Dermis microvascular lymphatic vessel endothelial cell (primary cell): ENCODE results near the gene NAIF1. TPM values are rescaled to one million over a fixed set of nuclear protein-coding genes. Genes with fewer than 3 reads are reported as not detected.
"Not testable (repeated sequence)": the region's sequence is repeated elsewhere in the genome, so short reads cannot be mapped to it uniquely, and the experiment has no call there.

Experiments
- DNase-seq, 2 donors: peaks; one replicate each; pipeline versions ENCODE4 v3.0.0 to v3.0.0-alpha.2; 2010; ENCODE audit warnings: low read depth in 2 of 2
- total RNA-seq: library from RNA; depleted of rRNA; stranded (reverse); fragments of >200 nt; gene quantifications from 2 replicates; pipeline ENCODE4 v1.2.1, GENCODE V29; 2014

The NAIF1 gene
- total RNA-seq, 1 donor from 2014 or later: 9.1 TPM

DNA sequence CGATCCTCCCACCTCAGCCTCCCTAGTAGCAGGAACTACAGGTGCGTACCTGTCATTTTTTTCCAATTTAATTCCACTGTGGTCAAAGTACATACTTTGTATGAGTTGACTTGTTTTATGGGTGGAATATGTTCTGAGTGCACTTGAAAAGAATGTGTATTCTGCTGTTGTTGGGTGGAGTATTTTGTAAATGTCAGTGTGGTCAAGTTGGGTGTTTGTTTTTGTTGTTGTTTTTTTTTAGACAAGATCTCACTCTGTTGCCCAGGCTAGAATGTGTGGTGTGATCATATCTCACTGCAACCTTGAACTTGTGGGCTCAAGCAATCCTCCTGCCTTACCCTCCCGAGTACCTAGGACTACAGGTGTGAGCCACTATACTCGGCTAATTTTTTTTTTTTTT lies 18.8 kb upstream of the NAIF1 start:
- DNase-seq: no peak

DNA sequence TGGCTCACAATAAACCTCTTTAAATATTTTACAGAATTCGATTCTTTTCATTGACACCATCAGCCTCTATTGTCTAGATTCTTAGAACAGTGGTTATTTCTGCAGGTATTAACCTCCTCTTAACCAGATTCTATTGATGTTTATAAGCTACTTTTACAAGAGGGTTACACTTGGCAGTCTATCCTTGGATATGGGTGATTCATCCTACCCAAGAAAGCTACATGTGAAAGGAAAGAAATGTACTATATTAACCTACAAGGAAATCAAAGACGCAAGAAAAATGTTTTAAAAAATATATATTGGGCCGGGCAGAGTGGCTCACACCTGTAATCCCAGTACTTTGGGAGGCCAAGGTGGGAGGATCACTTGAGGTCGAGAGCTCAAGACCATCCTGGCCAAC lies 17.6 kb upstream of the NAIF1 start:
- no peak for DNase-seq

DNA sequence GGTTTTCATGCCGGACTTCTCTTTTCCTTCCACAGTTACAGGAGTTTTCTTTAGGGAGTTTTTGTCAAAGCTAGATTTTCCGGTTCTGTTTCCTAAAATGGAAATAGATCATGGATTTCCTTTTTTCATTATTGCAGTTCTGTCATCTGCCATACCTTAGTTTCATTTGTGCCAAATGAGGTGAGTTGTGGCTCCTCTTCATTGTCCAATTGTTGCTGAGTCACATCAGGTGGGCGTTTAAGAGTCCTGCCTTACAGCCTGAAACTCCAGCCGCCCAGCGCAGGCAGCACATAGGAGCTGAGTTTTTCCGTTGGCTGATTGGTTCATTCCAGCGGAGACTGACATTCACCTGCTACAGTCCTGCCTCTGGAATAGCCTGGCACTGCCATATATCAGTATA lies 15.0 kb upstream of the NAIF1 start:
- peak in 1 of 2 donors; percentile 24 for DNase-seq

DNA sequence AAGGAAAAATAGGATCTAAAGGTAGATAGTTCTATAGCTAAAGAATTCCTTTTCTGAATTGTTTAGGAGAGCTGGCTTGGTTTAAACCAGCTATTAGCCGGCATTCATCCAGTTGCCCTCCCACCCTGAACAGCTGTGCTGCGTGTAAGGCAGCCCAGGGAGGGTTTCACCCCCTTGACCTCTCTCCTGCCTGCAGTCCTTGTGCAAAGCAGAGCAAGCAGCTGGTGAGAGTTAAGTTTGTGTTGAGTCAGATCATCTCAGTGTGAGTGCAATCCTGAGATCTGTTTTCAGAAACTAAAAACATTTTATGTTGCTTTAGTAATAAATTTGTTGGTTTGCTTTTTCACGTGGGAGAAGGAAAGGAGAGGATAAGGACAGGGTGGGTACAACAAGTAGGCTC lies 13.9 kb upstream of the NAIF1 start:
- no peak for DNase-seq

DNA sequence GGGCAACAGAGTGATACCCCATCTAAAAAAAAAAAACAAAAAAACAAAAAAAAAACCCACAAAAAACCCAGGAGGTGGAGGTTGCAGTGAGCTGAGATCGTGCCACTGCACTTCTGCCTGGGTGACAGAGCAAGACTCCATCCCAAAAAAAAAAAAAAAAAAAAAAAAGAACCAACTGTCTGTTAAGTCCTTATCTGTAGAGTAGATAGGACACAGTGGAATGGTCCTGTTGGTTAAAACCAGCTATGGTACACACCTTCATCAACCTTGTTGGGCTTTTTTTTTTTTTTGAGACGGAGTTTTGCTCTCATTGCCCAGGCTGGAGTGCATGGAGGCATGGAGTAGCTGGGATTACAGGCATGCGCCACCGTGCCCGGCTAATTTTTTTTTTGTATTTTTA lies 13.1 kb upstream of the NAIF1 start:
- DNase-seq: no peak

DNA sequence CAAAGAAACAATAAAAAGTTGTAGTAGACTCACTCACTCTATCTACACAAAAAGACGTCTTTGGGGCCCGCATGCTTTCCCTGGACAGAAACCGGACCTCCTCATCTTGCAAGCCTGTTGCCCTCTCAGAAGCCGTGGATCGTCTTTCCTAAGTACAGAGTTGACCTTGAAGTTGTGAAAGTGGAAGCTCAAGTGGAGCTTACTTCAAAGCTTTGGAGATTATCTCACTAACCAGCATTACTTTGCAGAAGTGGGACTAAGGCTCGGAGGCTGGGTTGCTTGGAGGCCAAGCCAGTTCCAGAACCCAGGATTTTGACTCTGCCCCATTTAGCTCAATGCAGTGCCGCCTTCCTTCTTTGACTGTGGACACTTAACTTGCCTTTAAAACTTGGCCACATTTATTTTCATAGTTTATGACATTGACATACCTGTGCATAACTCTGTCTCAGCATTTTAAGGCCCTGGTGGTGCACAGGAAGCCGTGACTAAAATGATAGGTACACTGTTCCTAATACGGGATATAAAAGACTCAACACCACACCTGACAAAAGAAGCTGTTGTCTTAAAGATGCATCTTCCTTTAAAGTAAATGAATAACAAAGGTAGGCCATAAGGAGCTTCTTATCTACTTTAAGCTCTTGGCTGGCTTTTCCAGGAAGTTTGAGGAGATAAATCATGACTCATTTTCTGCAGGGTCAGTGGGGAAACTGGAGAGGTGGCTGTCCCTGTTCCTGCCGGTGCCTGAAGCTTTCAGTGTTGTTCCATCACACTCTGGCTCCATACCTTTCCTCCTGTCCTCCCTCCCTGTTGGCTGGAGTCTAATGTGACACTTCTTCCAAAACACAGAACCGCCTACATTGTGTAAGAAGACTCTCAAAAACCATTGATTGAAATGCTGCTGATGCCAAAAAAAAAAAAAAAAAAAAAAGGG lies 11.6 kb upstream of the NAIF1 start:
- DNase-seq: peak in 1 of 2 donors; percentile 40

DNA sequence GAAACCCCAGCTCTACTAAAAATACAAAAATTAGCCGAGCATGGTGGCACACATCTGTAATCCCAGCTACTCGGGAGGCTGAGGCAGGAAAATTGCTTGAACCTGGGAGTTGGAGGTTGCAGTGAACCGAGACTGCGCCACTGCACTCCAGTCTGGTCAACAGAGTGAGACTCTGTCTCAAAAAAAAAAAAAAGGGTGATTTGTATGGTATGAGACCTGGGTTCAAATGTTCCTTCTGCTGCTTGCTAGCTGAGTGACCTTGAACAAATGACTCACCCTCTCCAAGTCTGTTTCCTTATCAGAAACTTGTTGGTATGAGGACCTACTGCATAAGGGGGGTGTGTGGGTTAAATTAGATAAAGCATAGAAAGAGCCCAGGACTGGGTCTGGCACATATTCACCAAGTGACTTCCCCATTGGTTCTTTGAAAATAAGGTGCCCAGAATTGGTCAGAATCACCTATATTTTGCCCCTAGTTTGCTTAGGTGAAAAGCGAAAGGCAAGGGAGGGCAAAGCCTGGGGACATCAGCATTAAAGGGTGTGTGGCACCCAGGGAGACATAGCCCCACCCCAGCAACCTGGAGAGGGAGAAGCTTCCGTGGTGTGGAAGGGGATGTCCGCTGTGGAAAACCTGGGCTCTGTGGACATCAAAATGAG lies 10.9 kb upstream of the NAIF1 start:
- DNase-seq: peak in 1 of 2 donors; percentile 43

DNA sequence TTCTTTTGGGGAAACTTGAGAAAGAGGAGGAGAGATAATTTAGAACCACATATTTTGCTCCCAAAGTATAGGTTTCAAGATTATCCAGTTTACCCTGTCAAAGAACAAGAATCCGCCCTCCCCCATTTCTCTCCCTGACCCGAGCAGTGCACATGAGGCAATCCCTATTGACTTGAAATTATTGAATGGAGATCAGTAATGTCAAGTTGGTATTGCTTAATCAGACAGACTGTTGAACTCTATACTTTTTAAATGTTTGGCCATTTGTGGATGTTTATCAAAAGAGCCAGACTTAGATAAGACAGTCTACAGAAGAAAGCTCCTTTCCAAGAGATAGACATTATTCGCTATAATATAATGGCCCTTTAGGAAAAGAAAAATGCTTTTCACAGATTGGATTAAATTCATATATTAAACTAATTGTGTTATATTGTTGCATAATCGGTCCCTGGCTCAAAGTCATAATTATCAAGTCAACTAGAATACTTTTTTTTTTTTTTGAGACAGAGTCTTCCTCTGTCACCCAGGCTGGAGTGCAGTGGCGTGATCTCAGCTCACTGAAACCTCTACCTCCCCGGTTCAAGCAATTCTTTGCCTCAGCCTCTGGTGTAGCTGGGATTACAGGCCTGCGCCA lies 6.2 kb upstream of the NAIF1 start:
- no peak for DNase-seq

DNA sequence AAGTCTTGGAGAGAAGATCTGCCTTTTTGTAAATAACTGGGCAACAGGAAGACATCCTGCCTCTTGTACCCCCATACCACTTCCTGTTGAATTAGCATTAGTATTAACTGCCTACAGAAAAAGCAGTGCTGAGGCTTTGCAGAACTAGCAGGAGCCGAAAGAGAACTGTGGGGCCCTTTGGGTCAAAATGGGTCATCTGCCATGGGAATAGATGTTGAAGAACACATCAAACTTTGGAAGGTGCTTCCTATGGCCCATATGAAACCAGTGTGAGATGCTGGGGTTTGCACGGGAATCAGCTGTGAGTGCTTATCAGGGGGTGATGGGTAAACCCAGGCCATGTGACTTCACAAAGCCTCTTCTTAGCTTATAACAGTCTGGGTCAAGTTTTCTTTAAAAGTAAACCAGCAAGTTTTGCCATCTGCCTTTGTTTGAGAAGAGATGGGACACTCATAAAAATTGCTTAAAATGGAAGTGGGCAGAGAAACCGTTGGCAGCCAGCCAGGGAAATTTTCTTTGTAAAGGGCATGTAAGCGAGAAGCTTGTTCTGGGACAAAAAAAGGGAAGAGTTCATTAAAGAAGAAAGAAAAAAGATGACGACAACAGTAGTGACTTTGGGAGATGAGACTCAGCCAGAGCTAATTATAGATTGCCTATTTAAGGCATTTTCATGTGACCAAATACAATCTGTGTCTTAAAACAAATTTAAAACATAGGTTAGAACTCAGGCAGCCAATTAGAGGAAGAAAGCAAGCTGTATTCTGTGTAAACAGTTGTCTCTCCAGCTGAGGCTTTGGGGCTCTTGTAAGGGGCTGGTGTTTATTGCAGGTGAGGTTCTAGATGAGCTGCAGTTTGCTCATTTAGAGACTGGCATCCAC lies 5.3 kb upstream of the NAIF1 start:
- peak; percentile 30 to 76 for DNase-seq

DNA sequence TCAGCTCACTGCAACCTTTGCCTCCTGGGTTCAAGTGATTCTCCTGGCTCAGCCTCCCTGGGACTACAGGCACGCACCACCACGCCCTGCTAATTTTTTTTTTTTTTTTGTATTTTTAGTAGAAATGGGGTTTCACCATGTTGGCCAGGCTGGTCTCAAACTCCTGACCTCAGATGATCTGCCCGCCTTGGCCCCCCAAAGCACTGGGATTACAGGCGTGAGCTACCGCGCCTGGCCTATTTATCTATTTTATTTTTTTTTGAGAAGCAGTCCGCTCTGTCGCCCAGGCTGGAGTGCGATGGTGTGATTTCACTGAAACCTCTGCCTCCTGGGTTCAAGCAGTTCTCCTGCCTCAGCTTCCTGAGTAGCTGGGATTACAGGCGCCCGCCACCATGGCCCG lies 4.4 kb upstream of the NAIF1 start:
- DNase-seq: not testable (repeated sequence)

DNA sequence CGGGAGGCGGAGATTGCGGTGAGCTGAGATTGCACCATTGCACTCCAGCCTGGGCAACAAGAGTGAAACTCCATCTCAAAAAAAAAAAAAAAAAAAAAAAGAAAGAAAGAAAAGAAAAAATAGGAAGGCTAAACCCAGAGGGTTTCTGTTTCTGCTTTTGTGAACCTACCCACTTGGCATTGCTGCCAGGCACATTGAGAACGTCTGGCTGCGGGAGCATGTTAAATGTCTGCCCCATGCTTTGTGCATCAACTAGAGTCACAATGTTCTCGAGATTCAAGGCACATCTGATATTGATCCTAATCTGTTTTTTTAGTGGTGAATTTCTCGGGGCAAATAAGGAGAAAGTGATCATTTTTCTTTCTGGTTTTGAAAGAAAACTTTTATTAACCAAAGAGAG lies 3.8 kb upstream of the NAIF1 start:
- no peak for DNase-seq

DNA sequence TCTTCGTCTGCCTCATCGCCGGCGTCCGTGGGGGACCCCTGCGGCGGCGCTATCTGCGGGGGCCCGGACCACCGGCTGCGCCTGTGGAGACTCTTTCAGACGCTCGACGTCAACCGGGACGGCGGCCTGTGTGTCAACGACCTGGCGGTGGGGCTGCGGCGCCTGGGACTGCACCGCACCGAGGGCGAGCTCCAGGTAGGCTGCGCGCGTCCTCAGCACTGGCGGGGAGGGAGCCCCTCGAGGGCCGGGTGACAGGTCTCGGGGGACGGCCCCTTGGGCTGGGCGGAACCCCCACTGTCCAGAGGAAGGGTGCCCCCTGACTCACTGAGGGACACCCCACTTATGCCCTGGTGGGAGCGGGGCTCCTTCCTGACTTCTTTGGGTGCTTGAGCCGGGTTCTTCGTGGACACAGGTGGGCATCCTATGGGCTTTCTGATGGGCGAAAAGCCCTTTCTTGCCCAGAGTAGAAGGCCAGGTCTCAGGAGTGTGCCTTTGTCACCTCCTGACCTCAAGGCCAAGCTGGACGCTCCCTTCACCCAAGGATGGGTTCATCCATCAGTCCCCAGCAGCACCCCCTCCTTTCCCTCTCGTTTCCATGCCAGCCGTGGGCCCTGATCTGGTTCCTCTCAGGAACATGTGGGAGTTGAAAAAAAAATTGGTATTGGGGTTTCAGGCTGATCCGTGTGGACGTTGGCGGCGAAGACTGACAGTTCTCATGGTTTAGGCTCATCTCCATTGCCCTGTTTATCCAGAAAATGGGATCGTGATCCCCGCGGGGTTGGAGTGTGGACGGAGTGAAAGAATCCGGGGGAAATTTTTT lies 1.5 kb upstream of the NAIF1 start:
- DNase-seq: no peak

DNA sequence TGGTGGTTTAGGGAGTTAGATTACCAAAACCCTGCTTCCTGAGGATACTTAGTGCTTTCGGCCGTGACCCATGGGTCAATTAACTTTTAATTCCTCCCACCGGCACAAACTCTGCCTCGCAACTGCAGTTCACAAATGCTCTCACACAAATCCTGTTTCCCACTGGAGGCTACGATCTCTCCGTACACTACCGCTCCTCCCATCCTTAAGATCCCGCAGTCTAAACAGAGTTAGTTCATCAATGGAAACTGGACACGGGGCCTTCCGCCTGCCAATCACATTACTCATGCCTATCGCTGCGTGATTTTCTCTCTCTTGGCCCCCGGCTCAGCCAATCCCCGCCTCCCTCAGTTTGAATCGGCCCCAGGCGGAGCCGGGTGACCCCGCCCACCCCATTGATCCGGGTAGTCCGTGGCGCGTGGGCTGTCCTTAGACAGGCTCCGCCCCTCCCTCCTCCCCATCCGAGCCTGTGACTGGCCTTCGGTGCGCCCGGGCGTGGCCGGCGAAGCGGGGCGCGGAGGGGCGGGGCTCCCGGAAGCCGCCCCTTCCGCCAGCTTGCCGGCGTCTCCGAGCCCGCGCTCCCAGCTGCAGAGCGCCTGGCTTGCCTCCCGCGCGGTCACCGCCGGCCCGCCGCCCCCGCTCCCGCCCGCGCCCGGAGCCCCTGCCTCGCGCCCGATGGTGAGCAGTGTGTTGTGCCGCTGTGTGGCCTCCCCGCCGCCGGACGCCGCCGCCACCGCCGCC lies 695 bp upstream of the NAIF1 start, which contains the start of gene SLC25A25:
TSS of gene SLC25A25 (plus strand) at position 588 of the 741 bp plus-strand sequence. CDS start at position 676, 88 bp downstream.
- peak; percentile 97 to 100 for DNase-seq

DNA sequence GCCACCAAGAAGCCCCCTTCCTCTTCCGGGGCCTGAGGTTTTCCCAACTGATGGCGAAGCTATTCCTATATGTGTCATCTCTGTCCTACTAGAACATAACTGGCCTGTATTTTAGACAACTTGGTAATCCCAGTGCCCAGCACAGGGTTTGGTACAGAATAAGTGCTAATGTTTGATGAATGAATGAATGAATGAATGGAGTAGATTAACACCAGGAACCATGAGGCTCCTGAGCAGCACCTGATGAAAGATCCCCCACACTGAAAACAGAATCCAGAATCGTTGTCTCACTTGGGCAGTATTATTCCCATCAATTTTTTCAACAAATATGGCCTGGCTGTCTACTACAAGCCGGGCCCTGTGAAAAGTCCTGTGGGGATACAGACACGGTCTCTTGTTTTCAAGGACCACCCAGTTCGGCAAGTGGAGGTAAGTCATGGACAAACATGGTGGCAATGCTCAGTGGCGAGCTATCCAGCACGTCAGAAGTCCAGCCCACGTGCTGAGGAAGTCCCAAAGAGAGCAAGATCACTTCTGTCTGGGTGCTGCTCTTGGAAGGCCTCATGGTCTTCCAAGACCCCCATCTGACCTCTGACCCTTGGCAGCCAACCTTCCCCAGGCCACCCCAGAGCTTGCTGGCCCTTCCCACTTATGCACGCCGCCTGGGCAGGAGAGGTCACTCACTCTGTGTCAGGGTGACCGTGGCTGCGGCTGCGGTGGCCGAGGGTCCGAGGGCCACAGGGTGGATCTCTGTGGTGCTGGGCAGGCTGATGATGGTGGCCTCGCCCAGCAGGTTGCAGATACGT lies 1.0 kb downstream of the NAIF1 start:
- DNase-seq: no peak

DNA sequence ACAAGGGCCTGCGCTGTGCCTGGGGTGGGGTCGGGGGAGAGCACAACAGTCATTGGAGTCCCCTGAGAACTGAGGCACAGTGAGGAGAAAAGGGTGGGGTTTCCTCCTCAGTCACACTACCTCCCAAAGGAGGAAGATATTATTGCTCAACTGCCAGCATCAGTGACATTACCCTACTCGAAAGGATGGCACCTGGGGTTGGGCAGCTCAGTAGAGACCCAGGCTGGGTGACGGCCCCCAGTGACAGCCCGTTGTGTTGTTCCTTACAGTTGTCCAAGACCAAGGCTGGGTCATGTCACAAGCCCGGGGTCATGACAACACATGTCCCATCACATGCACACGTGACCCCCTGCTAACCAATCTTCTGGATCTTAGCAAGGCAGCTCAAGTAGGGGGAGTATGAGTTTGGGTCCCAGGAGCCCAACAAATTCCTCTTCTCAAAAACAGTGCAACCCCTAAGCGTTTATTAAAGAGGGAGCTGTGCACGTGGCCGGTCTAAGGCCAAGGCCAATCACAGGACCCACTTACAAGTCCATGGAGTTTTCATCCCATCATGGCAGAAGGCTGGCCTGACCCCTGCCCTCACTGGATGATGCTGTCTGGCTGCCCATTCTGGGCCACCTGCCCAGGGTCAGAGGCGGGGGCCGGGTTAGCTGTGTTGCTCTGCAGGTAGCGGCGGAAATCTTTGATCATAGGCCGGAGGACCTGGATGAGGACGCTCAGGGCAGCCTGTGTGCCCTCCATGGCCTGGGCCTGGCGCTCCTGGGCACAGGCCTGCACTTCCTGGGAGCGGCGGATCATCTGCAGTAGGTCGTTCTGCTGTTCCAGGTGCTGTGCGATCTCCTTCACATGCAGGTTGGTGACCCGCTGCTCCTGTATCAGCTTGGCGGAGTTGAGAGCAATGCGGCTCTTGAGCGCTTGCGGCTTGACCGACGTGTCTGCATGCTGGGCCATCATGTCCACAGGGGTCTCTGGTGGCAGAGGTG lies 4.0 kb downstream of the NAIF1 start:
- no peak for DNase-seq

DNA sequence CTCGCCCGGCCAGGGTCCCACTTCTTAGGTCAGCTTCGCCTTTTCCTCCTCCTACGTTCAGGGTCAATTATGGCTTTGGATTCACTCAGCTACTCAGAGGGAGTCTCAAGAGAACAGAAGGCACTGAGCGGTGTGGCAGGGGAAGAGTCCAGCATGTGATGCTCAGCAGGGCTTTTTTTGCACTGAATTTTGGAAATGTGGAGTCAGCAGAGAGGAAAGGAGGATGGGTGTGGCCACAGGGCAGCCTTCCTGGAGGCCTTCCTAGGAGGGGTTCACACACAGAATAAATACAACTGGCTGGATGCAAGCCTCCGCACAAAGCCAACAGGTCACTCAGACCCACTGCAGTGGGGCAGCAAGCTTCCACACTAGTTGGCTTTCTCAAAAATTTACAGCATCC lies 4.8 kb downstream of the NAIF1 start:
- DNase-seq: no peak

DNA sequence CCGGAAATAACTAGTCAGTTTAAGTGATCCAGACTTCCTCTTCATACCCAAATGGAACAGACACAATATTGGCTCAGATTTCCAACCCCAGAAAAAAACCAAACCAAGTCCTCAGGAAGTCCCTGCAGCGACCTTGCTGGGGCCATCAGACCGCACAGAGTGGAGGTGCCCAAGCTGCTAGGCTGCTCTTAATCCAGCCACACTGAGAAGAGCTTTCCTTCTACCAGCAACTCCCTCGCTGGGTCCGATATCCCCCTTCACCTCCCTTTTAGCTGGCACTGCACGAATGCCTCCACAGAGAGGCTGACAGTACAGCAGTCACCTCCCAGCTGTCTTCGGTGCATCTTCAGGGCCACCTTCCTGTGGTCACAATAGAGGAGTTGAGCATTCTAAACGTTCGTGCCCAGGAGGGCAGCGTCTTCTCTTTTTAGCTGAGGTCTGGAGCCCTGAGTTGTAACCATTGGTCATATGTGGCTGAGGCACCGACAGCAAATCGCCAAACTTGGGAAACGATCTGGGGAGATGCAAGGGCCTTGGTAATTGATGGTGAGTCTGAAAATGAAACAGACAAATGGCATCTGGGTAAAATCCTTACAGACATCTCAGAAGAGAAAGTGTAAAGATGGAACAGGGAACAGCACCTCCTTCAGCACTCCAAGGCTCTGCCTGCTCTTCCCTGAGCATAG lies 5.7 kb downstream of the NAIF1 start:
- DNase-seq: peak; percentile 14 to 27
